ENCODE measurements around the gene PPIL4. TPM values are rescaled to one million over a fixed set of nuclear protein-coding genes. Genes with fewer than 3 reads are reported as not detected.

The PPIL4 gene
- total and polyA plus RNA-seq, 12 donors, result 9.4 to 22.0 (median 17.6) TPM

- H3K36me3 ChIP-seq, result no peaks in the 10 kb centered on the region
- ATAC-seq (no peak), DNase-seq (no peak)
- intact Hi-C loops (cut with DNase I), result loop anchor here in 3 of 10 donors (5.0 to 10.0 kb wide), 3 partner anchors 80 to 360 kb away; partner anchors contain the start of genes LATS1 (in 2 of the 3) and KATNA1 (in 1 of the 3)
- H3K27me3 ChIP-seq, result no peaks in the 10 kb centered on the region
- no peaks in the 10 kb centered on the region for H3K9me3 ChIP-seq
- peak overlapping the region; percentile 80 to 100 (median 98) for H3K4me3 ChIP-seq
- TF ChIP-seq, protein P1, sequence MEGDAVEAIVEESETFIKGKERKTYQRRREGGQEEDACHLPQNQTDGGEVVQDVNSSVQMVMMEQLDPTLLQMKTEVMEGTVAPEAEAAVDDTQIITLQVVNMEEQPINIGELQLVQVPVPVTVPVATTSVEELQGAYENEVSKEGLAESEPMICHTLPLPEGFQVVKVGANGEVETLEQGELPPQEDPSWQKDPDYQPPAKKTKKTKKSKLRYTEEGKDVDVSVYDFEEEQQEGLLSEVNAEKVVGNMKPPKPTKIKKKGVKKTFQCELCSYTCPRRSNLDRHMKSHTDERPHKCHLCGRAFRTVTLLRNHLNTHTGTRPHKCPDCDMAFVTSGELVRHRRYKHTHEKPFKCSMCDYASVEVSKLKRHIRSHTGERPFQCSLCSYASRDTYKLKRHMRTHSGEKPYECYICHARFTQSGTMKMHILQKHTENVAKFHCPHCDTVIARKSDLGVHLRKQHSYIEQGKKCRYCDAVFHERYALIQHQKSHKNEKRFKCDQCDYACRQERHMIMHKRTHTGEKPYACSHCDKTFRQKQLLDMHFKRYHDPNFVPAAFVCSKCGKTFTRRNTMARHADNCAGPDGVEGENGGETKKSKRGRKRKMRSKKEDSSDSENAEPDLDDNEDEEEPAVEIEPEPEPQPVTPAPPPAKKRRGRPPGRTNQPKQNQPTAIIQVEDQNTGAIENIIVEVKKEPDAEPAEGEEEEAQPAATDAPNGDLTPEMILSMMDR (IDR thresholded peaks at IDR 0.05), result no peak
- WGBS, 2 donors, result 40 to 43% methylated on average over 12 of the region's 12 CpGs
- H3K4me1 ChIP-seq, result peaks cover 0 to 35% (median 20%) of the 10 kb centered on the region in 9 donors
- H3K27ac ChIP-seq, result peak overlapping the region in 9 of 10 donors; percentile 44 to 97 (median 95)
Observed at GRCh38 chr6:149567194-149567586, 21.3 kb upstream of the PPIL4 start.

GRCh38 chr6:149566410-149567193 lies 20.8 kb upstream of the PPIL4 start:
- Histone ChIP-seq H3K36me3 (no peaks in the 10 kb centered on the region), H3K27ac (peak overlapping the region; percentile 44 to 97 (median 95)), H3K4me1 (peaks cover 0 to 35% (median 20%) of the 10 kb centered on the region in 9 donors), H3K4me3 (peak overlapping the region; percentile 80 to 100 (median 98)), H3K9me3 (no peaks in the 10 kb centered on the region), H3K27me3 (no peaks in the 10 kb centered on the region)
- 0% methylated on average over 75 to 81 of the region's 81 CpGs for WGBS, 2 donors
- DNase-seq (peak; percentile 34 to 59), ATAC-seq (peak; percentile 22 to 80 (median 50))
- intact Hi-C loops (cut with DNase I), result loop anchor here in 3 of 10 donors (5.0 to 10.0 kb wide), 3 partner anchors 81 to 361 kb away; partner anchors contain the start of genes LATS1 (in 2 of the 3) and KATNA1 (in 1 of the 3)
- TF ChIP-seq, protein P1 (IDR thresholded peaks at IDR 0.05), result no peak

- Histone ChIP-seq H3K27me3 (no peaks in the 10 kb centered on the region), H3K36me3 (no peaks in the 10 kb centered on the region), H3K4me3 (peak within 1 kb of the TSS; percentile 80 to 100 (median 98)), H3K27ac (peak within 1 kb of the TSS; percentile 44 to 97 (median 95)), H3K9me3 (no peaks in the 10 kb centered on the region), H3K4me1 (peaks cover 0 to 35% (median 20%) of the 10 kb centered on the region in 9 donors)
- intact Hi-C loops (cut with DNase I), result loop anchor here in 3 of 10 donors (1.0 to 10.0 kb wide), 4 partner anchors 19 to 362 kb away; partner anchors contain the start of genes LATS1 (in 2 of the 3), KATNA1 (in 1 of the 3) and PPIL4 (in 1 of the 3)
- WGBS, 2 donors, result 0% methylated on average over 56 to 57 of the region's 59 CpGs
- TF ChIP-seq, protein P1 (IDR thresholded peaks at IDR 0.05), result peak in 8 of 9 donors; percentile 41 to 81 (median 64)
- peak; percentile 93 to 97 for DNase-seq
- peak; percentile 96 to 98 (median 98) for ATAC-seq
Observed at GRCh38 chr6:149565527-149566409, 19.9 kb upstream of the PPIL4 start, which contains the start of gene GINM1. TSS of gene GINM1 (plus strand) at chr6:149566375. CDS start at chr6:149566415, 40 bp downstream.

All from heart right ventricle (tissue), 16 donors.